OCI-LY1 (cell line): ENCODE data around the gene RABL6.

Experiments
- H2AFZ ChIP-seq: fragments of 200-600 bp; sonication (generic), shearing (Covaris generic); 2 replicates; pipeline ENCODE4 v1.6.0; 2014; ENCODE audit warnings: antibody characterized with exemption, mild to moderate bottlenecking, low read length
- H3F3A ChIP-seq: fragments of 200-600 bp; sonication (generic), shearing (Covaris generic); 2 replicates; pipeline ENCODE4 v1.6.0; 2014; ENCODE audit warnings: mild to moderate bottlenecking, antibody characterized with exemption, low read length, moderate library complexity; ENCODE audit not compliant: insufficient read depth
- H3K27ac ChIP-seq: fragments of 200-600 bp; sonication (generic); 2 replicates; pipeline ENCODE4 v1.5.1; 2014; ENCODE audit warnings: low read length, mixed run types, mild to moderate bottlenecking, low read depth; ENCODE audit not compliant: poor library complexity, severe bottlenecking
- H3K27me3 ChIP-seq: fragments of 200-600 bp; sonication (generic); 2 replicates; pipeline ENCODE4 v1.6.0; 2014; ENCODE audit warnings: antibody characterized with exemption, mild to moderate bottlenecking, low read length, moderate library complexity; ENCODE audit not compliant: insufficient read depth
- H3K36me3 ChIP-seq: fragments of 200-600 bp; sonication (generic); 2 replicates; pipeline ENCODE4 v1.6.1; 2014; ENCODE audit warnings: mild to moderate bottlenecking, antibody characterized with exemption, low read length, moderate library complexity, mixed read lengths; ENCODE audit not compliant: insufficient read depth
- H3K4me1 ChIP-seq: fragments of 200-600 bp; sonication (generic); 2 replicates; pipeline ENCODE4 v1.5.1; 2014; ENCODE audit warnings: mild to moderate bottlenecking, low read length, moderate library complexity; ENCODE audit not compliant: insufficient read depth, severe bottlenecking
- H3K4me2 ChIP-seq: fragments of 200-600 bp; sonication (generic), shearing (Covaris generic); 2 replicates; pipeline ENCODE4 v1.6.1; 2014; ENCODE audit warnings: low read length
- H3K4me3 ChIP-seq: fragments of 200-600 bp; sonication (generic); 2 replicates; pipeline ENCODE4 v1.5.1; 2014; ENCODE audit warnings: low read length, low read depth, mild to moderate bottlenecking, mixed read lengths; ENCODE audit not compliant: poor library complexity, severe bottlenecking
- H3K79me2 ChIP-seq: fragments of 200-600 bp; shearing (Covaris generic); 2 replicates; pipeline ENCODE4 v1.6.1; 2016; ENCODE audit warnings: mixed run types, low read length, mixed read lengths; ENCODE audit not compliant: insufficient read depth
- H3K9ac ChIP-seq: fragments of 200-600 bp; sonication (generic), shearing (Covaris generic); 2 replicates; pipeline ENCODE4 v1.6.1; 2014; ENCODE audit warnings: mild to moderate bottlenecking, low read length, mixed read lengths
- H3K9me2 ChIP-seq: fragments of 200-600 bp; sonication (generic), shearing (Covaris generic); 2 replicates; pipeline ENCODE4 v1.6.1; 2014; ENCODE audit warnings: low read depth, mild to moderate bottlenecking, low read length, mixed read lengths
- H3K9me3 ChIP-seq: fragments of 200-600 bp; shearing (Covaris generic); 2 replicates; pipeline ENCODE4 v1.6.1; 2014; ENCODE audit warnings: low read length, mixed read lengths
- H4K20me1 ChIP-seq: fragments of 200-600 bp; sonication (generic), shearing (Covaris generic); 2 replicates; pipeline ENCODE4 v1.6.0; 2016; ENCODE audit warnings: mild to moderate bottlenecking, low read length; ENCODE audit not compliant: insufficient read depth
- CTCF ChIP-seq: fragments of 200-600 bp; sonication (generic), shearing (Covaris generic); IDR thresholded peaks from 2 replicates; pipeline ENCODE4 v1.5.1; 2017; ENCODE audit warnings: mild to moderate bottlenecking, antibody characterized with exemption, low read length, moderate library complexity, mixed read lengths
- EZH2 ChIP-seq: fragments of 200-600 bp; sonication (generic), shearing (Covaris generic); IDR thresholded peaks from 2 replicates; pipeline ENCODE4 v1.8.0; 2017; ENCODE audit warnings: borderline replicate concordance, mixed run types, mild to moderate bottlenecking, antibody characterized with exemption, low read length, moderate library complexity, mixed read lengths

RABL6 gene

GRCh38 chr9:136820971-136821825 lies 13.4 kb downstream of the RABL6 start:
- H3K79me2 ChIP-seq = peaks cover 11% of the 10 kb centered on the region; the same call in 1 of the 2 replicates
- peaks cover 44% of the 10 kb centered on the region for H3K36me3 ChIP-seq
- no peaks in the 10 kb centered on the region for H4K20me1 ChIP-seq
- TF ChIP-seq EZH2 (no peak), CTCF (no peak)
- H2AFZ ChIP-seq = no peak overlapping the region
- H3K9ac ChIP-seq = no peak overlapping the region
- H3K27ac ChIP-seq = no peak overlapping the region
- no peak overlapping the region for H3K4me3 ChIP-seq
- H3K9me2 ChIP-seq = no peaks in the 10 kb centered on the region
- H3K9me3 ChIP-seq = no peaks in the 10 kb centered on the region
- no peak overlapping the region for H3K4me2 ChIP-seq
- H3F3A ChIP-seq = no peaks in the 10 kb centered on the region
- no peaks in the 10 kb centered on the region for H3K27me3 ChIP-seq
- no peaks in the 10 kb centered on the region for H3K4me1 ChIP-seq

- Histone ChIP-seq H2AFZ (no peak overlapping the region), H4K20me1 (no peaks in the 10 kb centered on the region), H3K79me2 (peaks cover 11% of the 10 kb centered on the region; the same call in 1 of the 2 replicates), H3K4me1 (no peaks in the 10 kb centered on the region), H3K9me2 (no peaks in the 10 kb centered on the region), H3K9me3 (no peaks in the 10 kb centered on the region), H3K4me3 (no peak overlapping the region), H3K9ac (no peak overlapping the region), H3K27me3 (no peaks in the 10 kb centered on the region), H3K4me2 (no peak overlapping the region), H3K27ac (no peak overlapping the region), H3F3A (no peaks in the 10 kb centered on the region), H3K36me3 (peaks cover 46% of the 10 kb centered on the region)
- TF ChIP-seq EZH2 (no peak), CTCF (no peak)
These were observed 14.2 kb downstream of the RABL6 start for GRCh38 chr9:136821826-136822544.

GRCh38 chr9:136823136-136824046 lies 15.6 kb downstream of the RABL6 start:
- H3K4me1 ChIP-seq = no peaks in the 10 kb centered on the region
- no peak for TF ChIP-seq CTCF
- TF ChIP-seq EZH2 = no peak
- H3K4me2 ChIP-seq = no peak overlapping the region
- H3K4me3 ChIP-seq = no peak overlapping the region
- H3K79me2 ChIP-seq = peaks cover 11% of the 10 kb centered on the region; the same call in 1 of the 2 replicates
- H3K9me3 ChIP-seq = no peaks in the 10 kb centered on the region
- H3K9ac ChIP-seq = no peak overlapping the region
- no peaks in the 10 kb centered on the region for H3K9me2 ChIP-seq
- H2AFZ ChIP-seq = no peak overlapping the region
- H3F3A ChIP-seq = no peaks in the 10 kb centered on the region
- no peaks in the 10 kb centered on the region for H4K20me1 ChIP-seq
- H3K36me3 ChIP-seq = peaks cover 52% of the 10 kb centered on the region
- no peak overlapping the region for H3K27ac ChIP-seq
- H3K27me3 ChIP-seq = no peaks in the 10 kb centered on the region
